Iris pigment epithelial cell (primary cell): ENCODE measurements around the gene TPP2.

Experiments used
- DNase-seq: peaks from one replicate; pipeline ENCODE4 v3.0.0-alpha.2; 2011; ENCODE audit warnings: low read depth

Gene TPP2

DNA sequence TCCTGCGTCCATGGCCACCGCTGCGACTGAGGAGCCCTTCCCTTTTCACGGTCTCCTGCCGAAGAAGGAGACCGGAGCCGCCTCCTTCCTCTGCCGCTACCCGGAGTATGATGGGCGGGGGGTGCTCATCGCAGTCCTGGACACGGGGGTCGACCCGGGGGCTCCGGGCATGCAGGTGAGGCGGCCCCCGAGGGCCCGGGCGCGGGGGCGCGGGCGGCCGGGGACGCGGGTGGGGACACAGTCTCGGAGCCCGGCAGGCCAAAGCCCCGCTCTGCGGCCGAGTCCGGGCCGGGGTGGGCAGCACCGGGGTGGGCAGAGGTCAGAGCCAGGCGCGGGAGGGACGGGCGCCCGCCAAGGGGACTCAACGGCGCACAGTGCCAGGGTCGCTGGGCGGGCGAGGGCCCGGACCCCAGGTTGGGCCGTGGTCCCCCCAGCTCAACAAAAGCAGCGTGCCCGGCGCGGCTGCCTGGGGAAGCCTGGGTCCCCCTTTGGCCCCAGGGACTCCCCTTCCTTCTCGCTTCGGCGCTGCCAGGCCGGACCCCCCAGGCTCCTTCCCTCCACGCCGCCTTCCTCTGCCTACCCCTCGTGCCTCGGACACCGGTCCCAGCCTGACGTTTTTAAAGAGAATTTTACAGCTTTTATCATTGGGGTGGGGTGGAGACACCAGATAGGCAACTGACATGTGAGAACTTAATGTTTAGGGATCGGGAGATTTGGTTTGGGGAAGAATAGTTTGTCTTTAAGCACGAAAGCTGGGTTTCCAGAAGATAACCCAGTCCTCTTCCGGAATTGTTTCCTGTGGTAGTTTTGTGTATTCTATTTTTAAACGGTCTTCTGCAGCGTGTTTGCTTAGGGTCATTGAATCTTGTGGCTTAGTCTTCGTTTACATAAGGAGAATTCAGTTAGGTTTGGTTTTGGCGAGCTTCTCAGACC lies 509 bp downstream of the TPP2 start:
- peak; percentile 71 for DNase-seq

DNA sequence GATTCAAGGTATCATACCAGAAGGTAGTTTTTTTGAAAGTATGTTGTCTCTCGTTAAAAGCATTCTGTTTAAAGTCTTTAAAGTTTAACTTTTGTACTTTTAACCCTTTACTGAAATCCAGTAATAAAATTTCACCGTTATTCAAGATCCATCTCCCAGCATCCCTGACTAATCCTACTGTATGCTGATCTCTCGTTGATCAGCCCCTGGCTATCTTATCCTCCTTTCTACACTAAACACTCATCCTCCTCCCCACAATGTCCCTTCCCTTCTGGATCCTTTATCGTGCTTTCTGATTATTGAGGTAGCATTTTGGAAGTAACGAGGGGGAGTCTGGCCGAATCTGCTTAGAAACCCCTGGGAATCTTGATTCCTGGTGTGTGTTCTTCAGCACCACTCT lies 1.3 kb downstream of the TPP2 start:
- peak; percentile 8 for DNase-seq

GRCh38 chr13:102599426-102600012 lies 2.7 kb downstream of the TPP2 start:
- DNase-seq, result no peak

- DNase-seq, result no peak
These were observed 9.9 kb downstream of the TPP2 start for GRCh38 chr13:102606537-102607309.

DNA sequence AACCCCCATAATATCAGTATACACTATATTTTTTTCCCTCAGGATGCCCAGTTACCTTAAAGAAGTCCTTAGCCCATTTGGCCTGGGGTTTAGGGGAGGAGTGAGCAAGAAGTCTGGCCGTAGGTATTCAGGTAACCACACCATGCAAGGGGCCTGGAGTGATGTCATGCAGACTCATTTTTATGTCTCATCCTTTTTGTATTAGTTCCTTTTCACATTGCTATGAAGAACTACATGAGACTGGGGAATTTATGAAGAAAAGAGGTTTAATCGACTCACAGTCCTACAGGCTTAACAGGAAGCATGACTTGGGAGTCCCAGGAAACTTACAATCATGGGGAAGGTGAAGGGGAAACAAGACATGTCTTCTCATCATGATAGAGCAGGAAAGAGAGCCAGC lies 12.2 kb downstream of the TPP2 start:
- DNase-seq, result no peak

- no peak for DNase-seq
These were observed 12.9 kb downstream of the TPP2 start for GRCh38 chr13:102609696-102610095.

- no peak for DNase-seq
These were observed 13.6 kb downstream of the TPP2 start for GRCh38 chr13:102610296-102610895.

DNA sequence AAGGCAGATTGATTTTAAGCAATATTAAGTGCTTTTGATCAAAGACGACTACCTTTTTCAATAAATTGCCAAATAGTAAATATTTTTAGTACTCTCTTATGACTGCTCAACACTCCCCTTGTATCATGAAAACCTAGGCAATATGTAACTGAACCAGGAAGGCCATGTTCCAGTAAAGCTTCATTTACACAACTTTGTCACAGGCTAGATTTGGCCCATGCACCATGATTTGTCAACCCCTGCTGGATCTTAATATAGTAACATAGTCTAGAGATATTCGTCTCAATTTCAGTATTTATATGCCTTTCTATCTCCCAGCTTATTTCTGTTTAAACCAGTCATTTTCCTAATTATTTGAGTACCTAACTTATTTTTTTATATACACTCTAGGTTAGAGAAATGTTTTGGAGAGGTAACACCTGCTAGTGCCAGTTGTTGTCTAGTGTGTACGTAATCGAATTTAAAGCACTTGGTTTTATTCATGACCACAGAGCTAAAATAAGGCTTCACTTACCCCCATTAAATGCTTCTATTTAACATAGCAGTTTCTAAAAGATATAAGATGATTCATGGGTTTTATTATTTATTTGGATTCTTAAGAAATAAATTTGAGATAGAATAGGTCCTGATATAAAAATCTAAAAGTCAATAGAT lies 21.0 kb downstream of the TPP2 start:
- DNase-seq, result no peak

- DNase-seq, result no peak
These were observed 23.7 kb downstream of the TPP2 start for GRCh38 chr13:102620516-102620915.

DNA sequence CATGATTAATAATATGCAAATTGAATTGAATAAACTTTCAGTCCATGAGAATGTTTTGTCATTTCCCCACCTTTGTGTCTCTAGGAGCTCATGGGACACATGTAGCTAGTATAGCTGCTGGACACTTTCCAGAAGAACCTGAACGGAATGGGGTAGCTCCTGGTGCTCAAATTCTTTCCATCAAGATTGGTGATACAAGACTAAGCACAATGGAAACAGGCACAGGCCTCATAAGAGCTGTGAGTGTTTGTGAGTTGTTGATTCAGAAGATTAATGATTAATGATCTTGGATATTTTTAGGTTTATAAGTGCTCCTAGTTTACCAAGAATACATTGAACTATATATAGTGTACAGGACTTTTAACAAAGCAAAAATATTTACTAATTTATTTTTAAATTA lies 30.1 kb downstream of the TPP2 start:
- no peak for DNase-seq

- DNase-seq, result no peak
These were observed 31.8 kb downstream of the TPP2 start for GRCh38 chr13:102628559-102628958.

DNA sequence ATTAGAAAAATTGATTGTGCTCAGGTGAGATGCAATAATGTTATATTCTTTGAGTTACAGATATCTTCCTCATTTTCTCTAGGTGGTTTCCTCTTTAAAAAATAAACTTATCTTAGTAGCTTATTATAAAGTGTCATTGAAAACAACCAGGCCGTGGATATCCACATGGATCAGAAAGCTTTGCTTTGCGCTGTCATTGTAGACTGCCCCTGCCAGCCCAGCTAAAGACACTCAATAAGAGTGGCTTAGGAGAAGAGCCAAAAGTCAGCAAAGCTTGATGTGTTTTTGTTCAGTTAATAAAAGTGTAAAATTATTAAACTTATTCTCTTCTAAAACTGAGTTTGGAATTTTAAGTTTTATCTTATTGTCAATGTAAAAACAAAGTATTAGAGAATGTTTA lies 34.4 kb downstream of the TPP2 start:
- no peak for DNase-seq

DNA sequence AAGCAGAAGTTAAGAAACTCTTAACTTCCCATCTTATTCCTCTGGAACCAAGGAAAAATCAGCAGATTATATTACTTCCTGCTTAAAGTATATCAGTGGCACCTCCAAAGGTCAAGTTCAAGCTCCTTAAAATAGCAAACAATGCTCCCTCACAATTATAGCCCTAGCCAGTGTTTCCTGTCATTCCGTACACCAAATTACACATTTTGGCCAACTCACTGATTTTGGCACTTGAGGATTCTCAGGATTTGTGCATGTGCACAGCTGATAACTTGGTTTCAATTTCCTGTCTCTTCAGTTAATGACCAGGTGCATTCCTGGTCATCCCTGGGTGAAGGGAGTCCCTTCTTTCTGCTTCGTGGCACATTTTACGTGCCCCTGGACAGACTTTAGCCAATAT lies 42.0 kb downstream of the TPP2 start:
- no peak for DNase-seq

GRCh38 chr13:102642029-102642428 lies 45.2 kb downstream of the TPP2 start:
- no peak for DNase-seq

DNA sequence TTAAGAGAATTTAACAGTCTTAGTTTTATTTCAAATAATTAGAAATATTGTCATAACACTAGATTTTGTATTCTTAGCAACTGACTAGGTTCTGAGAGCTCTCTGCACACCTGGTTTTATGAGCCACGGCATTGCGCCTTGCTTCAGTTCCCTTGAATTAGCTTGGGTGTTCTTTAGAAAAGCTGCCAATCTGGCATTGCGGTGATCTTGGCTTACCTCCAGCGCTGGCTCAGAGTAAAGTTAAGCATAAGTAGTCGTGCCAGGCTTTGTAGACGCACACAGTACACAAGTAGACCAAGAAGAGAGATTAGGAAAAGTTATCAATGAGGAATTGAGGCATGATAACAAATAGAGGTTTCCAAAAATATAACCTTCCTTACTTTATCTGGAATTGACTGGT lies 45.7 kb downstream of the TPP2 start:
- peak; percentile 5 for DNase-seq

DNA sequence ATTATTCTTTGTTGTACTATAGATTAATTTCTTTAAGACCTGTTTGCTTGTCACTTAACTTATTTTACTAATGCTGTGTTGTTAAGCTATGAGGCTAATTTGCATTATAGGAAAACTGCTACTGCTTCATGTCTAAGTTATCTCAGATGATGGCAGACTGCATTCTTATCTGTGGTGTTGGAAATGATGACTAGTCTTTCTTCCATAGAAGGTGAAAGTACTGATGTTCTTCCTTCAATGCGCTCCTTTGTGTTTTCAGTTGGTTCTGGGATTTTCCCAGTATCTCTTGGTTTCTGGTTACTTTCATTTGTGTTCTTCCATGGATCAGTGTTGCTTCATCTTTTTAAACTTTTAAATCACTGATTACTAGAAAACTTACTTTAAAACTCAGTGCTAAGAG lies 46.9 kb downstream of the TPP2 start:
- peak; percentile 33 for DNase-seq

DNA sequence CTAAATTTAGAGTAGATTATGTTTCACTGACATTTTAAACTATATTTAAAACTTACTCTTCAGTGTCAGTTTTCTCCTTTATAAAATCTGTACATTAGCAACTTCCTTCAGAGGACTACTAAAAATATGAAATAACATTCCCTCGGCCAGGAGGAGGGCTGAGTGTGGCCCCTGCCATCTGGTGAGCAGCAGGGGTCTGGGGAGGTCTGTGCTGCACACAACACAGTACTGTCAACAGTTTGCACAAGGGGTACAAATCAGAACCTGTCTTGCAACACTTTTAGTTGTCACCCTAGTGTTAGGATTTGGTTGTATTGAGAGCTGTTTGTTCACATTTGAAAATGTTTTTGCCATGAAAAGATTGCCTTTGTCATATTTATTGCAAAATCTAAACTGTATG lies 48.9 kb downstream of the TPP2 start:
- no peak for DNase-seq

DNA sequence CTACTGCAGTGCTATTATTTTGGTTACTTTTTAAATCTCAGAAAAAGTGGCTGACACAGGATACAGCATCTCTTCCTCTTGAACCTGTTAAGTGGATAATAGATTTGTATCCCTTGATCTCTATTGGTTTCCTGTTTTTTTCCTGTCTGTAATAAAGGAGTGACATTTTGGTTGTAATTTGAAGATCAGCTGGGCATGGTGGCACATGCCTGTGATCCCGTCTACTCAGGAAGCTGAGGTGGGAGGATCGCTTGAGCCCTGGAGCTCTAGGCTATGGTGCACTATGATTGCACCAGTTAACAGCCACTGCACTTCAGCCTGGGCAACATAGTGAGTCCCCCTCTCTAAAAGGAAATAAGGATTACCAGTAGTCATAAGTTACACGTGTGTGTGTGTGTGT lies 51.3 kb downstream of the TPP2 start:
- DNase-seq, result no peak

- no peak for DNase-seq
These were observed 53.7 kb downstream of the TPP2 start for GRCh38 chr13:102650444-102650843.

GRCh38 chr13:102651392-102651791 lies 54.6 kb downstream of the TPP2 start:
- DNase-seq, result peak; percentile 72

DNA sequence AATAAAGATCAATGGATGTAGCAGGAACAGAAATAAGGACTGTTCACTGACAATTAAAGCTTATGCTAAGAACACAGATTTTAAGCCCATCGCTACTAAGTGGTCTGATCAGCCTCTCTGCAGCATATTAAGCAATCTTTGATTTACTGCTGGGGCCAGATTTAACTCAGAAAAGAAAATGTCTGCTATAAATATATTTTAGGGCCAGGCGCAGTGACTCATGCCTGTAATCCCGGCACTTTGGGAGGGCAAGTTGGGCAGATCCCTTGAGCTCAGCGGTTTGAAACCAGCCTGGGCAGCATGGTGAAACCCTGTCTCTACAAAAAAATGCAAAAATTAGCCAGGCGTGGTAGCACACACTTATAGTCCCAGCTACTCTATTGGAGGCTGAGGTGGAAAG lies 55.1 kb downstream of the TPP2 start:
- DNase-seq, result peak; percentile 65

DNA sequence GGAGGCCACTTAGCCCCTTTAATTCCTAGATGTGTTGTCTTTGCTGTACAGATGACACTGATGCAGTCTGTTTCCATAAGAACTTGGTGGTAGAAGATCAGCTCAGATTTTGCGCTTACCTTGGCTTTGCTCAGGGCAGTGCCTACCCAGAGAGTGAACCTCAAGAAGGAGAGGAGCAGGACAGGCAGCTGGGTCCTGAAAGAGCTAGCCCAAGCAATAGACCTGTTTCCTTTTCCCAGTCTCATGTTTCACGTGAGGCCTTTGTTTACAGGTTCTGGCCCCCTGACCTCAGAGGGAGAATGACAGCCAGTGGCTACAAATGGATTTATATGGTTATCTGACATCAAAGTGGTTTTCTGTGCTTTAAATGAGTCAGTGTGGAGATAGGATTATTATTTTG lies 58.0 kb downstream of the TPP2 start:
- peak; percentile 26 for DNase-seq
